HepG2 (cell line): ENCODE measurements around the gene DYNC2H1. TPM values are rescaled to one million over a fixed set of nuclear protein-coding genes. Genes with fewer than 3 reads are reported as not detected.

Experiments used
- ARNT2 ChIP-seq: sonication (generic); formaldehyde crosslinking; IDR thresholded peaks from 2 replicates; pipeline ENCODE4 v1.8.0; 2022; ENCODE audit warnings: mild to moderate bottlenecking, low read depth, missing genetic modification reagents, moderate library complexity
- ATAD3A ChIP-seq: sonication (generic); formaldehyde crosslinking; IDR thresholded peaks from 2 replicates; pipeline ENCODE4 v1.4.0; 2020; ENCODE audit warnings: missing genetic modification reagents
- ATF1 ChIP-seq: IDR thresholded peaks from 2 replicates; pipeline ENCODE4 v1.6.1; 2016; ENCODE audit warnings: mild to moderate bottlenecking, control low read depth
- ELF4 ChIP-seq: sonication (generic); formaldehyde crosslinking; IDR thresholded peaks from 2 replicates; pipeline ENCODE4 v1.5.0; 2020; ENCODE audit warnings: missing genetic modification reagents, mild to moderate bottlenecking, moderate library complexity, borderline replicate concordance
- GFI1 ChIP-seq: sonication (generic); formaldehyde crosslinking; IDR thresholded peaks from 2 replicates; pipeline ENCODE4 v1.5.0; 2020; ENCODE audit warnings: missing genetic modification reagents, mild to moderate bottlenecking, borderline replicate concordance
- HOXD1 ChIP-seq: sonication (generic); formaldehyde crosslinking; IDR thresholded peaks from 2 replicates; pipeline ENCODE4 v1.5.0; 2020; ENCODE audit warnings: missing genetic modification reagents
- KDM5A ChIP-seq: fragments of 200-600 bp; sonication (generic); IDR thresholded peaks from 2 replicates; pipeline ENCODE4 v1.7.0; 2018; ENCODE audit warnings: antibody characterized with exemption, mild to moderate bottlenecking, low read length, borderline replicate concordance
- KMT2B ChIP-seq: IDR thresholded peaks from 2 replicates; pipeline ENCODE4 v1.6.1; 2016; ENCODE audit warnings: missing genetic modification reagents, missing compliant biosample characterization
- SALL2 ChIP-seq: sonication (generic); formaldehyde crosslinking; IDR thresholded peaks from 2 replicates; pipeline ENCODE4 v1.8.1; 2023; ENCODE audit warnings: mild to moderate bottlenecking, missing genetic modification reagents, inconsistent platforms
- ZBTB3 ChIP-seq: sonication (generic); formaldehyde crosslinking; IDR thresholded peaks from 2 replicates; pipeline ENCODE4 v1.4.0; 2020; ENCODE audit warnings: low read depth, mild to moderate bottlenecking, moderate library complexity, missing genetic modification reagents, borderline replicate concordance
- ZFYVE20 ChIP-seq: sonication (generic); formaldehyde crosslinking; IDR thresholded peaks from 2 replicates; pipeline ENCODE4 v1.8.0; 2023; ENCODE audit warnings: low read depth, mild to moderate bottlenecking, moderate library complexity, missing genetic modification reagents, borderline replicate concordance
- ZNF207 ChIP-seq: fragments of 450-650 bp; IDR thresholded peaks from 2 replicates; pipeline ENCODE4 v1.6.1; 2016; ENCODE audit warnings: antibody characterized with exemption, borderline replicate concordance
- ZNF550 ChIP-seq: sonication (generic); formaldehyde crosslinking; IDR thresholded peaks from 2 replicates; pipeline ENCODE4 v1.4.0; 2020; ENCODE audit warnings: mild to moderate bottlenecking, missing genetic modification reagents, borderline replicate concordance
- ZSCAN25 ChIP-seq: sonication (generic); formaldehyde crosslinking; IDR thresholded peaks from 2 replicates; pipeline ENCODE4 v1.8.0; 2022; ENCODE audit warnings: mild to moderate bottlenecking, missing genetic modification reagents
- polyA plus RNA-seq, 8 experiments: library from polyadenylated mRNA; depleted of rRNA in 3 of 8; stranded (reverse) in 7 of 8; unstranded in 1 of 8; fragments of >200 nt; fragmentation: Illumina TruSeq in 4 of 8; extraction: Trizol in 4 of 8; gene quantifications; 2 replicates each; pipeline versions ENCODE4 v1.2.1 to v1.2.3, GENCODE V29; 2011 to 2016; ENCODE audit warnings: low read depth in 4 of 8, missing spikeins in 1 of 8, mixed read lengths in 1 of 8; ENCODE audit not compliant: insufficient read depth in 1 of 8
- total RNA-seq, 5 experiments: library from RNA; depleted of rRNA; stranded (reverse); fragments of >200 nt; fragmentation: Illumina TruSeq; extraction: Trizol; gene quantifications; 2 replicates each; pipeline ENCODE4 v1.2.3, GENCODE V29; 2016; ENCODE audit warnings: low read depth in 1 of 5
- TF ChIP-seq, protein P1 (sequence below): sonication (generic); formaldehyde crosslinking; IDR thresholded peaks from 2 replicates; pipeline ENCODE4 v1.4.0; 2020; ENCODE audit warnings: missing genetic modification reagents
- TF ChIP-seq, protein P2 (sequence below): sonication (generic); formaldehyde crosslinking; IDR thresholded peaks from 2 replicates; pipeline ENCODE4 v1.4.0; 2020; ENCODE audit warnings: missing genetic modification reagents, low read depth, mild to moderate bottlenecking, borderline replicate concordance
- TF ChIP-seq, protein P3 (sequence below): sonication (generic); formaldehyde crosslinking; conservative IDR thresholded peaks from 2 replicates; pipeline ENCODE4 v1.4.0; 2020; ENCODE audit warnings: missing genetic modification reagents
- TF ChIP-seq, protein P4 (sequence below): IDR thresholded peaks from 2 replicates; pipeline ENCODE4 v1.6.1; 2018; ENCODE audit warnings: missing genetic modification reagents
- TF ChIP-seq, protein P5 (sequence below): sonication (generic); formaldehyde crosslinking; IDR thresholded peaks from 2 replicates; pipeline ENCODE4 v1.4.0; 2020; ENCODE audit warnings: missing genetic modification reagents, borderline replicate concordance

DYNC2H1 gene
- total and polyA plus RNA-seq, 2 of the 13 experiments (the other 11 are each of a cell fraction or from before 2014, with no cell fraction given): 0.49 to 0.66 TPM

DNA sequence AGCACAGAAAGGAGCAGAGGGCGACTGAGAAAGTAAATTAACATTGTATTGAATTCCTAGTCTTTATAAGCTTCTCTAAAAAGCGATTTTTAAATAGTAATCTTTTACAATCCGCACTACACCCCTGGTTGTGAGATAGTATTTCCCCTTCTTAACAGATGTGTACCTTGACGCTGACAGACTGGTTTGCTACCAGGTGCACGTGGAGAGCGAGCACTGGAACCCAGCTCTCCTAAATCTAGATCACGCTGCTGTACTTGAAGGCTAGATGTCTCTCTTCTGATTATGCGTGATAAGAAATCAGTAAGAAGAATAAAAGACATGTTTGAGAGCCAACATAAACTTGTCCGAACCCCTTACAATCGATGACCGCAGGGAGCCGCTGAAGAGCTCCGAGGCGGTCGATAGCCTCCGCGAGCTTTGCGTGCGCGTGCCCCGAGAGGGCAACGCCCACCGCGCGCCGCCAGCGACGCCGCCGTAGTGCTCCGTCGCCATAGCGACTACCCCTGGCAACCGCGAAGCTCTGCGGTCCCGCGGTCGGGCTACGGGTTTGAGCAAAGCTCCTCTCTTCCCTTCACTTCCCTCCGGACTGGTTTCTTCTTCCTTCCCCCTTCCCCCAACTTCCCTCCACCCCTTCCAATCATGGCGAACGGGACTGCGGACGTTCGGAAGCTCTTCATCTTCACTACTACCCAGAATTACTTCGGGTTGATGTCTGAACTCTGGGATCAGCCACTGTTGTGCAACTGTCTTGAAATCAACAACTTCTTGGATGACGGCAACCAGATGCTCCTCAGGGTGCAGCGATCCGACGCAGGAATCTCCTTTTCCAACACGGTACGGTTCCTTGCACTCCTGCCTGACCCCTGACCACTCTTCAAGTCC is at the start of gene DYNC2H1 (continued):
- TF ChIP-seq ZNF550 (CRISPR knock-in tag): no peak
- TF ChIP-seq GFI1 (CRISPR knock-in tag): no peak
- no peak for TF ChIP-seq ZFYVE20 (CRISPR knock-in tag)
- TF ChIP-seq, protein P1, sequence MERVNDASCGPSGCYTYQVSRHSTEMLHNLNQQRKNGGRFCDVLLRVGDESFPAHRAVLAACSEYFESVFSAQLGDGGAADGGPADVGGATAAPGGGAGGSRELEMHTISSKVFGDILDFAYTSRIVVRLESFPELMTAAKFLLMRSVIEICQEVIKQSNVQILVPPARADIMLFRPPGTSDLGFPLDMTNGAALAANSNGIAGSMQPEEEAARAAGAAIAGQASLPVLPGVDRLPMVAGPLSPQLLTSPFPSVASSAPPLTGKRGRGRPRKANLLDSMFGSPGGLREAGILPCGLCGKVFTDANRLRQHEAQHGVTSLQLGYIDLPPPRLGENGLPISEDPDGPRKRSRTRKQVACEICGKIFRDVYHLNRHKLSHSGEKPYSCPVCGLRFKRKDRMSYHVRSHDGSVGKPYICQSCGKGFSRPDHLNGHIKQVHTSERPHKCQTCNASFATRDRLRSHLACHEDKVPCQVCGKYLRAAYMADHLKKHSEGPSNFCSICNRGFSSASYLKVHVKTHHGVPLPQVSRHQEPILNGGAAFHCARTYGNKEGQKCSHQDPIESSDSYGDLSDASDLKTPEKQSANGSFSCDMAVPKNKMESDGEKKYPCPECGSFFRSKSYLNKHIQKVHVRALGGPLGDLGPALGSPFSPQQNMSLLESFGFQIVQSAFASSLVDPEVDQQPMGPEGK (CRISPR knock-in tag): no peak
- TF ChIP-seq ZSCAN25 (CRISPR knock-in tag): no peak
- TF ChIP-seq KDM5A: no peak
- TF ChIP-seq HOXD1: no peak
- TF ChIP-seq SALL2 (CRISPR knock-in tag): no peak
- TF ChIP-seq ELF4 (CRISPR knock-in tag): no peak
- TF ChIP-seq, protein P2, sequence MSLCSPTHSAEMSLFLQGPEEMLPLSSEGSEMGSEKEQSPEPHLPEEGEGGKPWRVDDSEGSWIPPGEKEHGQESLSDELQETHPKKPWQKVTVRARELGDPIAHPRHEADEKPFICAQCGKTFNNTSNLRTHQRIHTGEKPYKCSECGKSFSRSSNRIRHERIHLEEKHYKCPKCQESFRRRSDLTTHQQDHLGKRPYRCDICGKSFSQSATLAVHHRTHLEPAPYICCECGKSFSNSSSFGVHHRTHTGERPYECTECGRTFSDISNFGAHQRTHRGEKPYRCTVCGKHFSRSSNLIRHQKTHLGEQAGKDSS: no peak; the same call in 1 of the 2 replicates
- peak; percentile 89 for TF ChIP-seq KMT2B
- no peak for TF ChIP-seq ATAD3A (CRISPR knock-in tag)
- TF ChIP-seq, protein P3, sequence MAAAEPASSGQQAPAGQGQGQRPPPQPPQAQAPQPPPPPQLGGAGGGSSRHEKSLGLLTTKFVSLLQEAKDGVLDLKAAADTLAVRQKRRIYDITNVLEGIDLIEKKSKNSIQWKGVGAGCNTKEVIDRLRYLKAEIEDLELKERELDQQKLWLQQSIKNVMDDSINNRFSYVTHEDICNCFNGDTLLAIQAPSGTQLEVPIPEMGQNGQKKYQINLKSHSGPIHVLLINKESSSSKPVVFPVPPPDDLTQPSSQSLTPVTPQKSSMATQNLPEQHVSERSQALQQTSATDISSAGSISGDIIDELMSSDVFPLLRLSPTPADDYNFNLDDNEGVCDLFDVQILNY: no peak
- TF ChIP-seq ZNF207: no peak
- TF ChIP-seq, protein P4, sequence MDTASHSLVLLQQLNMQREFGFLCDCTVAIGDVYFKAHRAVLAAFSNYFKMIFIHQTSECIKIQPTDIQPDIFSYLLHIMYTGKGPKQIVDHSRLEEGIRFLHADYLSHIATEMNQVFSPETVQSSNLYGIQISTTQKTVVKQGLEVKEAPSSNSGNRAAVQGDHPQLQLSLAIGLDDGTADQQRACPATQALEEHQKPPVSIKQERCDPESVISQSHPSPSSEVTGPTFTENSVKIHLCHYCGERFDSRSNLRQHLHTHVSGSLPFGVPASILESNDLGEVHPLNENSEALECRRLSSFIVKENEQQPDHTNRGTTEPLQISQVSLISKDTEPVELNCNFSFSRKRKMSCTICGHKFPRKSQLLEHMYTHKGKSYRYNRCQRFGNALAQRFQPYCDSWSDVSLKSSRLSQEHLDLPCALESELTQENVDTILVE (CRISPR knock-in tag): peak; percentile 34; the same call in 1 of the 2 replicates
- TF ChIP-seq, protein P5, sequence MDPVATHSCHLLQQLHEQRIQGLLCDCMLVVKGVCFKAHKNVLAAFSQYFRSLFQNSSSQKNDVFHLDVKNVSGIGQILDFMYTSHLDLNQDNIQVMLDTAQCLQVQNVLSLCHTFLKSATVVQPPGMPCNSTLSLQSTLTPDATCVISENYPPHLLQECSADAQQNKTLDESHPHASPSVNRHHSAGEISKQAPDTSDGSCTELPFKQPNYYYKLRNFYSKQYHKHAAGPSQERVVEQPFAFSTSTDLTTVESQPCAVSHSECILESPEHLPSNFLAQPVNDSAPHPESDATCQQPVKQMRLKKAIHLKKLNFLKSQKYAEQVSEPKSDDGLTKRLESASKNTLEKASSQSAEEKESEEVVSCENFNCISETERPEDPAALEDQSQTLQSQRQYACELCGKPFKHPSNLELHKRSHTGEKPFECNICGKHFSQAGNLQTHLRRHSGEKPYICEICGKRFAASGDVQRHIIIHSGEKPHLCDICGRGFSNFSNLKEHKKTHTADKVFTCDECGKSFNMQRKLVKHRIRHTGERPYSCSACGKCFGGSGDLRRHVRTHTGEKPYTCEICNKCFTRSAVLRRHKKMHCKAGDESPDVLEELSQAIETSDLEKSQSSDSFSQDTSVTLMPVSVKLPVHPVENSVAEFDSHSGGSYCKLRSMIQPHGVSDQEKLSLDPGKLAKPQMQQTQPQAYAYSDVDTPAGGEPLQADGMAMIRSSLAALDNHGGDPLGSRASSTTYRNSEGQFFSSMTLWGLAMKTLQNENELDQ: no peak
- no peak for TF ChIP-seq ATF1
- no peak for TF ChIP-seq ARNT2
- TF ChIP-seq ZBTB3 (CRISPR knock-in tag): no peak
